Spleen (tissue), 13 donors: ENCODE results near the gene SAMD14. TPM values are rescaled to one million over a fixed set of nuclear protein-coding genes. Genes with fewer than 3 reads are reported as not detected.

Experiments used
- DNase-seq: peaks from one replicate; pipeline ENCODE4 v3.0.0-alpha.2; 2020
- H3K27ac ChIP-seq, 8 donors: fragments of 200-600 bp; sonication (generic) in 7 of 8; 1 replicate in 4 of 8; 2 replicates in 4 of 8; pipeline versions ENCODE4 v1.5.0 to v1.8.0; 2016 to 2021; ENCODE audit warnings: inconsistent platforms in 4 of 8, mild to moderate bottlenecking in 4 of 8, moderate library complexity in 1 of 8
- H3K27me3 ChIP-seq, 7 donors: fragments of 200-600 bp; sonication (generic) in 6 of 7; replicated peaks in 1 of 7; 1 replicate in 4 of 7; 2 replicates in 3 of 7; pipeline versions ENCODE4 v1.5.0 to v1.8.0; 2016 to 2021; ENCODE audit warnings: inconsistent platforms in 3 of 7, mild to moderate bottlenecking in 1 of 7
- H3K36me3 ChIP-seq, 6 donors: fragments of 200-600 bp; sonication (generic) in 5 of 6; 1 replicate in 4 of 6; 2 replicates in 2 of 6; pipeline versions ENCODE4 v1.5.0 to v1.8.0; 2016 to 2021; ENCODE audit warnings: inconsistent platforms in 2 of 6
- H3K4me1 ChIP-seq, 6 donors: fragments of 200-600 bp; sonication (generic) in 5 of 6; 1 replicate in 3 of 6; 2 replicates in 3 of 6; pipeline versions ENCODE4 v1.5.0 to v1.8.0; 2016 to 2021; ENCODE audit warnings: inconsistent platforms in 3 of 6
- H3K4me3 ChIP-seq, 8 donors: fragments of 200-600 bp; sonication (generic) in 7 of 8; 1 replicate in 4 of 8; 2 replicates in 4 of 8; pipeline versions ENCODE4 v1.5.0 to v1.8.0; 2016 to 2021; ENCODE audit warnings: inconsistent platforms in 4 of 8, mild to moderate bottlenecking in 4 of 8, moderate library complexity in 2 of 8
- H3K9me3 ChIP-seq, 8 donors: fragments of 200-600 bp; sonication (generic) in 7 of 8; 1 replicate in 4 of 8; 2 replicates in 4 of 8; pipeline versions ENCODE4 v1.5.0 to v1.8.0; 2016 to 2021; ENCODE audit warnings: inconsistent platforms in 4 of 8
- CTCF ChIP-seq, 11 experiments: fragments of 200-600 bp in 7 of 11; fragments of 450-650 bp in 4 of 11; sonication (generic) in 4 of 11; IDR thresholded peaks in 8 of 11; conservative IDR thresholded peaks in 3 of 11; 1 replicate in 7 of 11; 2 replicates in 4 of 11; pipeline versions ENCODE4 v1.4.0 to v1.8.0; 2016 to 2021; ENCODE audit warnings: antibody characterized with exemption in 11 of 11, inconsistent platforms in 4 of 11, mild to moderate bottlenecking in 1 of 11
- POLR2A ChIP-seq, 3 donors: fragments of 450-650 bp; IDR thresholded peaks; one replicate each; pipeline ENCODE4 v1.5.1; 2017; ENCODE audit warnings: antibody characterized with exemption in 3 of 3, mild to moderate bottlenecking in 1 of 3
- POLR2AphosphoS5 ChIP-seq, 3 donors: sonication (generic); formaldehyde crosslinking; IDR thresholded peaks; one replicate each; pipeline ENCODE4 v1.5.1; 2017; ENCODE audit warnings: antibody characterized with exemption in 3 of 3
- WGBS, 5 donors: extraction: QIAGEN DNeasy Blood & Tissue Kit in 3 of 5; methylation state at CpG; one replicate each; pipeline versions ENCODE4 v1.1.5 to v1.1.7; 2013 to 2018; 5-methylcytosine and 5-hydroxymethylcytosine counted together
- intact Hi-C: fragments of 100-400 bp; cut with DNase I; formaldehyde crosslinking; loops from one replicate; pipeline ENCODE4 v1.15.0; 2023; ENCODE audit warnings: low total_unique reads
- long read RNA-seq, 2 donors: transcript quantifications; one replicate each; lab custom pipeline, GENCODE V29; 2026
- polyA plus RNA-seq, 3 donors: library from polyadenylated mRNA; stranded (reverse); fragments of 200-250 nt; gene quantifications; one replicate each; pipeline ENCODE4 v1.2.1, GENCODE V29; 2013
- total RNA-seq, 7 donors: library from RNA; depleted of rRNA in 3 of 7; stranded (reverse); fragments of >200 nt in 3 of 7; fragmentation: NEBNext Ultra II Directional in 4 of 7; extraction: Animal tissue kit (Norgen Biotek cat#: 25700) in 4 of 7; gene quantifications; one replicate each; pipeline versions ENCODE4 v1.1.0 to v1.2.1, GENCODE V29; 2016 to 2021
- donor health status: healthy with polysubstance abuse.
- donor health status: DM: no; HTN: no; CAD: no; lungs with moderate emphysema.
- donor health status: DM: no; HTN: no; CAD: no.
- donor health status: Bipolar disorder and iron deficiency.
- donor health status: healthy.
- donor health status: DM: no; HTN: no; CAD: no.
- donor health status: DM: yes; HTN: yes; CAD: no.

Gene SAMD14
- total RNA-seq (1 to 10 TPM; 1.2 to 7.5 (median 4.1) TPM), polyA plus RNA-seq (1 to 10 TPM; 1.1 to 1.9 (median 1.1) TPM)
- long read RNA-seq, donor 1, partial matches to known transcripts = 0 of 2 reads
- long read RNA-seq, donor 1, other reads (novel, unspliced or antisense) = 0 of 2 reads
- long read RNA-seq, donor 2, full-length matches to known transcripts = 1 of 1 reads
- long read RNA-seq, donor 2, partial matches to known transcripts = 0 of 1 reads
- long read RNA-seq, donor 2, other reads (novel, unspliced or antisense) = 0 of 1 reads

GRCh38 chr17:50129728-50130558 is at the start of gene SAMD14:
TSS of gene SAMD14 (minus strand) at chr17:50130160. CDS start at chr17:50124959, 5,201 bp downstream.
- intact Hi-C loops = no loop called here
- DNase-seq = no peak
- H3K36me3 ChIP-seq = peaks cover 4 to 29% (median 15%) of the 10 kb centered on the region in 6 donors
- TF ChIP-seq CTCF (IDR thresholded peaks at IDR 0.05 in 8 of 11, conservative IDR thresholded peaks at IDR 0.05 in 3 of 11) (no peak), POLR2AphosphoS5 (IDR thresholded peaks at IDR 0.05) (peak in 2 of 3 donors; percentile 17 to 52), POLR2A (IDR thresholded peaks at IDR 0.05) (no peak)
- H3K9me3 ChIP-seq = no peaks in the 10 kb centered on the region
- peak within 1 kb of the TSS in 3 of 8 donors; percentile 21 to 53 (median 36) for H3K27ac ChIP-seq
- peaks cover 19 to 71% (median 38%) of the 10 kb centered on the region in 6 donors for H3K4me1 ChIP-seq
- peak within 1 kb of the TSS; percentile 23 to 72 (median 46) for H3K4me3 ChIP-seq
- 0 to 1% (median 1%) methylated on average over 33 to 84 of the region's 84 CpGs for WGBS, 5 donors
- peaks cover 0 to 41% (median 22%) of the 10 kb centered on the region in 7 donors for H3K27me3 ChIP-seq

GRCh38 chr17:50177983-50178834 is 48.2 kb upstream of the SAMD14 start:
- H3K4me3 ChIP-seq = peak overlapping the region in 3 of 8 donors; percentile 1 to 50 (median 22)
- WGBS, 5 donors = 14 to 27% (median 17%) methylated on average over 13 to 22 of the region's 22 CpGs
- TF ChIP-seq POLR2A (IDR thresholded peaks at IDR 0.05) (no peak), CTCF (IDR thresholded peaks at IDR 0.05 in 8 of 11, conservative IDR thresholded peaks at IDR 0.05 in 3 of 11) (peak in 10 of 11 experiments; percentile 21 to 64 (median 52)), POLR2AphosphoS5 (IDR thresholded peaks at IDR 0.05) (peak in 2 of 3 donors; percentile 59 to 71)
- H3K27ac ChIP-seq = peak overlapping the region in 7 of 8 donors; percentile 10 to 66 (median 39)
- no peaks in the 10 kb centered on the region for H3K36me3 ChIP-seq
- H3K27me3 ChIP-seq = no peaks in the 10 kb centered on the region
- H3K4me1 ChIP-seq = peaks cover 10 to 47% (median 20%) of the 10 kb centered on the region in 6 donors
- no peaks in the 10 kb centered on the region for H3K9me3 ChIP-seq
- peak; percentile 91 for DNase-seq
- intact Hi-C loops = no loop called here

- no peaks in the 10 kb centered on the region for H3K9me3 ChIP-seq
- peaks cover 10 to 40% (median 17%) of the 10 kb centered on the region in 6 donors for H3K4me1 ChIP-seq
- DNase-seq = no peak
- H3K4me3 ChIP-seq = no peak overlapping the region
- intact Hi-C loops = no loop called here
- peak overlapping the region in 6 of 8 donors; percentile 10 to 66 (median 47) for H3K27ac ChIP-seq
- TF ChIP-seq CTCF (IDR thresholded peaks at IDR 0.05 in 8 of 11, conservative IDR thresholded peaks at IDR 0.05 in 3 of 11) = no peak
- no peak for TF ChIP-seq POLR2A (IDR thresholded peaks at IDR 0.05)
- TF ChIP-seq POLR2AphosphoS5 (IDR thresholded peaks at IDR 0.05) = no peak
- no peaks in the 10 kb centered on the region for H3K36me3 ChIP-seq
- 85 to 92% (median 90%) methylated on average over 10 of the region's 10 CpGs for WGBS, 5 donors
- H3K27me3 ChIP-seq = no peaks in the 10 kb centered on the region
These were observed 47.5 kb upstream of the SAMD14 start for GRCh38 chr17:50177476-50177875.
